Small intestine (tissue), 7 donors: ENCODE data around the gene OAT. TPM values are rescaled to one million over a fixed set of nuclear protein-coding genes. Genes with fewer than 3 reads are reported as not detected.

Source experiments
- DNase-seq, 2 donors: peaks; one replicate each; pipeline versions ENCODE4 v3.0.0 to v3.0.0-alpha.2; 2013
- FAIRE-seq: peaks from 2 replicates; lab custom pipeline; 2012; peaks lifted over from hg19 to GRCh38; lab: Jason Lieb, UNC
- H3K27ac ChIP-seq, 3 donors: one replicate each; pipeline ENCODE4 v1.5.1; 2013; ENCODE audit warnings: low read length in 2 of 3, mild to moderate bottlenecking in 2 of 3, control low read depth in 1 of 3, inconsistent platforms in 1 of 3, low read depth in 1 of 3, moderate library complexity in 1 of 3
- H3K27me3 ChIP-seq, 3 donors: one replicate each; pipeline ENCODE4 v1.6.1; 2013; ENCODE audit warnings: low read length in 3 of 3, inconsistent platforms in 1 of 3; ENCODE audit not compliant: control insufficient read depth in 3 of 3, insufficient read depth in 3 of 3
- H3K36me3 ChIP-seq, 3 donors: one replicate each; pipeline ENCODE4 v1.6.1; 2013; ENCODE audit warnings: low read length in 3 of 3, inconsistent platforms in 1 of 3, low read depth in 1 of 3, mild to moderate bottlenecking in 1 of 3, moderate library complexity in 1 of 3; ENCODE audit not compliant: control insufficient read depth in 3 of 3, insufficient read depth in 2 of 3
- H3K4me1 ChIP-seq, 3 donors: one replicate each; pipeline ENCODE4 v1.6.1; 2013; ENCODE audit warnings: low read length in 2 of 3, inconsistent platforms in 1 of 3, low read depth in 1 of 3, mild to moderate bottlenecking in 1 of 3, moderate library complexity in 1 of 3; ENCODE audit not compliant: control insufficient read depth in 3 of 3, insufficient read depth in 2 of 3
- H3K4me3 ChIP-seq, 3 donors: one replicate each; pipeline ENCODE4 v1.5.1; 2013; ENCODE audit warnings: low read length in 3 of 3, control low read depth in 1 of 3, inconsistent platforms in 1 of 3, low read depth in 1 of 3, mild to moderate bottlenecking in 1 of 3, moderate library complexity in 1 of 3
- H3K9me3 ChIP-seq, 2 donors: one replicate each; pipeline ENCODE4 v1.6.1; 2013; ENCODE audit warnings: low read depth in 1 of 2, low read length in 1 of 2; ENCODE audit not compliant: control insufficient read depth in 2 of 2, insufficient read depth in 1 of 2
- WGBS, 3 donors: extraction: QIAGEN DNeasy Blood & Tissue Kit; methylation state at CpG; one replicate each; pipeline ENCODE4 v1.1.7; 2013; 5-methylcytosine and 5-hydroxymethylcytosine counted together
- polyA plus RNA-seq, 4 donors: library from polyadenylated mRNA; stranded (reverse) in 3 of 4; unstranded in 1 of 4; fragments of 200-250 nt in 3 of 4; fragments of 120-200 nt in 1 of 4; gene quantifications; one replicate each; pipeline versions ENCODE4 v1.2.1 to v1.2.3, GENCODE V29; 2013
- donor health status: healthy with polysubstance abuse.
- donor health status: control.
- donor health status: control.
- donor health status: Bipolar disorder and iron deficiency.
- donor health status: healthy.

Gene OAT
- polyA plus RNA-seq, 4 donors = 247 to 2,019 (median 1,023) TPM

DNA sequence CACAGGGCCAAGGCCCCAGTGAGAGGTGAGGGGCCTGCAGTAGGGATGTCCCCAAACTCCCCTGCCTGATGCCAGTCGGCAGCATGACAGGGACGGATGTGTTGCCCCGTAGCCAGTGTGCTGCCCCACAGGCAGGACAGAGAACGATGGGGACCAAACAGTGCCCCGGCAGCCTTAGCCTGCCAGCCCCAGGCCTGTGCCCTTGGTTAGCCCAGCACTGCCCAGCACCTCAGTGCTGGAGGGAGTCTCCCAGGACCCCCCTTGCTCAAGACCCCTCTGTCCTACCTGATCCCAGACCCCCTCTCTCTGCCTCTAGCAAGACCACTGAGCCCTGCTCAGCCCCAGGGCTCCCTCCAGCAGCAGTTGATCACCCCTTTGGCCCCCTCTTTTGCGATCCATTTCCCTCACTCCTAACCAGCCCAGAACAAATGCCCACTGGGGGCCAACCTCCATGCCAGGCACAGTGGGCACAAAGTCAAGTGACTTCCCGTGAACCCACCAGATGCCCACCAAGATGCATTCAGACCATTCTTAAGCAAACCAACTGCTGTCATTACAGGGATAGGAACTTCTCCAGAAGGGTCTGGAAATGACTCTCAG lies 34.0 kb downstream of the OAT start:
- no peak for DNase-seq
- Histone ChIP-seq H3K4me3 (no peak overlapping the region), H3K9me3 (no peaks in the 10 kb centered on the region), H3K27me3 (peaks cover 2 to 21% (median 4%) of the 10 kb centered on the region in 3 donors), H3K36me3 (no peaks in the 10 kb centered on the region), H3K27ac (no peak overlapping the region), H3K4me1 (peaks cover 0 to 9% (median 0%) of the 10 kb centered on the region in 3 donors)
- WGBS, 3 donors = 88 to 92% (median 89%) methylated on average over 7 of the region's 7 CpGs
- no peak for FAIRE-seq

DNA sequence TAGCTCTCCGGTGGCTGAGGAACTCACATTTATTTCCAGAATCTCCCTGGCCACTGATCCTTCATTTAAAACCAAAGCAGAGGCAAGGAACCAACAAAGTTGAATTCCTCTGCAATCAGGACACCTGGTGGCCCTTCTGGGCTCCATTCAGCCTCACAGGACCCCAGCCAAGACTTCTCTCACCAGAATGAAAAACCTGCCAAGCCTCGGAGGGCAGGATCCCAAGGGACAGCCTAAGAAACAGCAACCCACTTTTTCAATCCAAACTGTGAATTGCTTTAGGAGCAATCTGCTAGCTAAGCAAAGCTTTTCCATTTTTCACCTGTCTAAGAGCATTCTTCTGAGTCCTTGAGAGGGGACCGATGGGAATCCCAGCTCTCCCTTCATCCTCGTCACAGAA lies 34.6 kb downstream of the OAT start:
- Histone ChIP-seq H3K27ac (no peak overlapping the region), H3K4me3 (no peak overlapping the region), H3K9me3 (no peaks in the 10 kb centered on the region), H3K36me3 (no peaks in the 10 kb centered on the region), H3K4me1 (peaks cover 0 to 5% (median 0%) of the 10 kb centered on the region in 3 donors), H3K27me3 (peaks cover 2 to 24% (median 4%) of the 10 kb centered on the region in 3 donors)
- DNase-seq = no peak
- FAIRE-seq = no peak
- 77 to 87% (median 81%) methylated on average over 4 of the region's 4 CpGs for WGBS, 3 donors

DNA sequence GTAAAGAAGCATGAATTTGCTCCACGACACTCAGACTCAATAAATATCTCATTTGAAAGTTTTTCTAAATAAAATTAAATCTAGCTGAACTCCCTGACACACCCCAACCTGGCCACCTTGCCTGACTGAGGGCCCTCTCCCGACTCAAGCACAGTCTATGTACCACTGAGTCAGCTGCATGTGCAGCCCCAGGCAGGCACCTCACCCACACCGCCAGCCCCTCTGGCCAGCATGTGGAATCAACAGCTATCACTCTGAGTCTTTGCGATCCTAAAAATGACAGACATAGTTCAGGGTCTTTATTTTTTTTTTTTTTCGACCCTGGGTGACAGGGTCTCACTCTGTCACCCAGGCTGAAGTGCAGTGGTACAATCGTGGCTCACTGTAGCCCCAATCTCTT lies 35.2 kb downstream of the OAT start:
- Histone ChIP-seq H3K27ac (no peak overlapping the region), H3K4me3 (no peak overlapping the region), H3K36me3 (no peaks in the 10 kb centered on the region), H3K27me3 (peaks cover 2 to 26% (median 4%) of the 10 kb centered on the region in 3 donors), H3K4me1 (peaks cover 0 to 2% (median 0%) of the 10 kb centered on the region in 3 donors), H3K9me3 (no peaks in the 10 kb centered on the region)
- DNase-seq = no peak
- WGBS, 3 donors = 68 to 81% (median 69%) methylated on average over 6 of the region's 6 CpGs
- no peak for FAIRE-seq

DNA sequence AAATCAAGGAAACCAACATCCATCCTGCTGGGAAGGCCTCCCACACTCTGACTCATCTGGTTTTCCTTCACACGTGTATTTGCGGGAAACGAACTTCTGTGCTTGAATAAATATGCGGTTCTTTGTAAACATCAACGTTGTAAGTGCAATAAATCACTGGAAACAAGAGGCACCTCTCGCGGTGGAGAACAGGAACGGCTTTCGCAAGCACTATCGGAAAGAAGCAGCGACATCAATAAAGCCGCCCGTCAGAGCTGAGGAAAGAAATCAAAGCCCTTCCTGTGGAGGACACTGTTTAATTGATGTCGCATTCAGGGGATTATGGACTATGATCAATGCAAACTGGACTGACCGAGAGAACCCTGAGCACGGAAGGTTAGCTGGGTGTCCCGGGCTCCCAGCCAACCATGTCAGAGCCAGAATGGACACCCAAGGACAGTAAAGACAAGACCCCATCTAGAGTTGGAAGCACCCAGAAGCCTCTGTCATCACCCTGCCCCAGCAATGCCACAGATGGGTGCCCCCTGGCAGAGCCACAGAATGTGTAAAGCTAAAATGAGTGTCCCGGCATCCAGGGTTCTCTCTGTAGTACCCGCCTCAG lies 37.6 kb downstream of the OAT start:
- no peak for FAIRE-seq
- H3K27ac ChIP-seq = no peak overlapping the region
- WGBS, 3 donors = 12 to 34% (median 15%) methylated on average over 19 of the region's 19 CpGs
- no peaks in the 10 kb centered on the region for H3K36me3 ChIP-seq
- H3K9me3 ChIP-seq = no peaks in the 10 kb centered on the region
- no peak overlapping the region for H3K4me3 ChIP-seq
- DNase-seq = no peak
- peaks cover 2 to 26% (median 4%) of the 10 kb centered on the region in 3 donors for H3K27me3 ChIP-seq
- no peaks in the 10 kb centered on the region for H3K4me1 ChIP-seq

DNA sequence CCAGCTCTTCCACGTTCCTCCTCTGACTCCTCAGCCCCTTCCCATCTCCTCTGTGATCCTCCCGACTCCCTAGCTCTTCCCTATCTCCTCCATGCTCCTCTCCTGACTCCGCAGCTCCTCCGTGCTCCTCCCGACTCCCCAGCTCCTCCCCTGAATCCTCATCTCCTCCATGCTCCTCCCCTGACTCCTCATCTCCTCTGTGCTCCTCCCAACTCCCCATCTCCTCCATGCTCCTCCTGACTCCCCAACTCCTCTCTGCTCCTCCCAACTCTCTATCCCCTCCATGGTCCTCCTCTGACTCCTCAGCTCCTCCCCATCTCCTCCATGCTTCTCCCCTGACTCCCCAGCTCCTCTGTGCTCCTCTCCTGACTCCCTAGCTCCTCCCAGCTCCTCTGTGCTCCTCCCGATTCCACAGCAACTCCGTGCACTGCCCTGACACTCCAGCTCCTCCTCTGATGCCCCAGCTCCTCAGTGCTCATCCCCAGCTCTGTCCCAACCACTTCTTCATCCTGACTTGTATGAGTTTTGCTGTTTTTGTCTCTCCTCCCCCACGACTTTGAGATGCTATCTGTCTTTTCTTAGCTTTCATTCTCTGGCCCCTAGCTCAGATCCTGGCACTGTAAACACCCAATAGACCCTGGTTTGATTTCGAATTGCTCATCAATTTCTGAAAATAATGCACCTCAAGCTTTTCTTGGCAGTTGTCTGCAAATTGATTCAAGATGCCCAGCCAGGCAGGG lies 38.3 kb downstream of the OAT start:
- no peak overlapping the region for H3K27ac ChIP-seq
- no peak for FAIRE-seq
- H3K4me3 ChIP-seq = no peak overlapping the region
- H3K4me1 ChIP-seq = no peaks in the 10 kb centered on the region
- H3K36me3 ChIP-seq = no peaks in the 10 kb centered on the region
- no peak for DNase-seq
- no peaks in the 10 kb centered on the region for H3K9me3 ChIP-seq
- 54 to 70% (median 57%) methylated on average over 9 of the region's 9 CpGs for WGBS, 3 donors
- H3K27me3 ChIP-seq = peaks cover 2 to 26% (median 4%) of the 10 kb centered on the region in 3 donors

DNA sequence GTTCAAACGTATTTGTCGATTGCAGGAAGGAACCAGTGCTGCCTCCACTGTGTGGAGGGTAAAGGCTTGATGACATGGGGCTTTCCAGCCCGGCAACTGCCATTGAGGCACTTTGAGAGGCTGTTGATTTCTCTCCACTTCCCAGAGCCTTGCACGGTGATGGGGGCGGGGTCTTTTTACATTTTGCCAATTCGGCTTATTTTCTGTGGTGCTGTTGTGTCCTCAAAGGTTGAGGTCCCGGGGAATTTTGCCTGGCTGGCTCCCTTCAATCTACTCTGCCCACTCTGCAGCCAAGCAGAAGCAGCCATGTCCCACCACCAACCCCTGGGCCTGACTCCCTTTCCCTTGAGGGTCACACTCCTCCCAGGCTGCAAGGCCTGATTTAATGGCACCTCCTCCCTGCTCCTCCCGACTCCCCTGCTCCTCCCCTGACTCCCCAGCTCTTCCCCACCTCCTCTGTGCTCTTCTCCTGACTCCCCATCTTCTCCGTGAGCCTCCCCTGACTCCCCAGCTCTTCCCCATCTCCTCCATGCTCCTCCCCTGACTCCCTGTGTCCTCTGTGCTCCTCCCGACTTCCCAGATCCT lies 39.0 kb downstream of the OAT start:
- Histone ChIP-seq H3K4me1 (no peaks in the 10 kb centered on the region), H3K27ac (no peak overlapping the region), H3K4me3 (no peak overlapping the region), H3K27me3 (peaks cover 2 to 26% (median 4%) of the 10 kb centered on the region in 3 donors), H3K36me3 (no peaks in the 10 kb centered on the region), H3K9me3 (no peaks in the 10 kb centered on the region)
- DNase-seq (no peak), FAIRE-seq (no peak)
- WGBS, 3 donors = 71 to 80% (median 72%) methylated on average over 10 of the region's 10 CpGs

DNA sequence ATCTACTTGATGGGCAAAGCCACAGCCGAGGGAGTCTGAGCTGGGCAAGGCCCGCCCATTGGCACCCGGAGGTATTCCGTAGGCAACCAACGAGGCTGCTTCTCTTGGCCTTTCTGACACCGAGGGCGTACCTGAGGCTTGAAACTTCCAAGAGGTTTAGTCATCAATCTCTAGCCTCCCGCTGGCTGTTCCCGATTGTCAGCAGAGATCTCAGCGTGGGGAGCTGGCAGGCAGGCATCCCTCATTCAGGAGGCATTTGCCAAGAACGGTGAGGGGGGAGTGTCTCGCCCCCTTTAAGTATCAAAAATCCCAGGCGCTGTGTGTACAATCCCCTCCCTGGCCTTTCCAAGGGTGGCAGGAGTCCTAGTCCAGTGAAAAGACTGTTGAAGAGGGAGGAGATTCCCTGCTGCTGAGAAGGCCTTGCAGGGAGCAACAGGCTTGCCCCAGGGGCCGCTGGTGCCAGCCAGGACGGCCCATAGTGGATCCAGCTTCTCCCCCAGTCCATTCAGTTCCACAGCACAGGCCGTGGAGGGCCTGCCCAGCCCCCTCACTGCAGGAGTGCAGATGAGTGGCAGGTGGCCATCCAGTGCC lies 39.7 kb downstream of the OAT start:
- H3K27me3 ChIP-seq = peaks cover 2 to 23% (median 4%) of the 10 kb centered on the region in 3 donors
- DNase-seq (no peak), FAIRE-seq (no peak)
- H3K9me3 ChIP-seq = no peaks in the 10 kb centered on the region
- no peak overlapping the region for H3K27ac ChIP-seq
- 73 to 83% (median 78%) methylated on average over 16 of the region's 16 CpGs for WGBS, 3 donors
- no peaks in the 10 kb centered on the region for H3K4me1 ChIP-seq
- no peaks in the 10 kb centered on the region for H3K36me3 ChIP-seq
- H3K4me3 ChIP-seq = no peak overlapping the region

DNA sequence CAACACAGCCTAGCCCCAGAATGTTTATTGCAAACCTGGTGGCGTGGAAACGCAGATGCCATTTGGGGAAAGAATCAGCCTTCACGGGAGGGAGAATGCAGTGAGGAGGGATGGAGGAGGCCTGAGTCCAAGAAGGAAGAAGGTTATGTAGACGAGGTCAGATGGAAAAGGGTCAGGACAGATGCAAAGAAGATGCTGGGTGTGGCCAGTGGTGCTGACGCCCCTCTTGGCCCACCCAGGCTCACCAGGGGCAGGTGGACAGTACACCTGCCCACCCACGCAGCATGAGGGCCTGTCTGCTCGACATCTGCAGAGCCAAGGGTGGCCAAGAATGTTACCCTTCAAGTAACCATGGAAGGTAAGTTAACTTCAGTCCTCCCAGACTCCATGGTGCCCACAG lies 40.5 kb downstream of the OAT start:
- FAIRE-seq = no peak
- WGBS, 3 donors = 68 to 84% (median 68%) methylated on average over 7 of the region's 7 CpGs
- no peak for DNase-seq
- Histone ChIP-seq H3K27ac (no peak overlapping the region), H3K9me3 (no peaks in the 10 kb centered on the region), H3K4me1 (no peaks in the 10 kb centered on the region), H3K27me3 (peaks cover 0 to 23% (median 4%) of the 10 kb centered on the region in 3 donors), H3K36me3 (no peaks in the 10 kb centered on the region), H3K4me3 (no peak overlapping the region)
